PFSK-1 (cell line): ENCODE measurements around the gene SLC39A10.

Experiments
- POLR2AphosphoS5 ChIP-seq: IDR thresholded peaks from 2 replicates; pipeline ENCODE4 v1.6.1; 2012; ENCODE audit warnings: low read depth, mild to moderate bottlenecking, control low read depth, low read length, moderate library complexity
- REST ChIP-seq, 2 experiments: IDR thresholded peaks; 2 replicates each; pipeline versions ENCODE4 v1.6.1 to v1.8.0; 2011 to 2012; ENCODE audit warnings: low read depth in 2 of 2, low read length in 2 of 2, control low read depth in 1 of 2, inconsistent platforms in 1 of 2, mild to moderate bottlenecking in 1 of 2, moderate library complexity in 1 of 2; ENCODE audit not compliant: insufficient read depth in 1 of 2

GRCh38 chr2:195639238-195639858, 17.7 kb upstream of the SLC39A10 start:
- TF ChIP-seq REST (IDR thresholded peaks at IDR 0.05; ENCODE audit: insufficient read depth in 1 of 2, low read depth in 2 of 2, low read length in 2 of 2) (no peak), POLR2AphosphoS5 (no peak)
